Ishikawa (cell line): ENCODE data around the gene SRRM1.
A peak's percentile ranks its signal among the peaks of the same experiment; 100 is the strongest.

ENCODE experiments used
- CEBPB ChIP-seq: IDR thresholded peaks from 2 replicates; pipeline ENCODE4 v1.6.1; 2012
- CREB1 ChIP-seq: IDR thresholded peaks from 2 replicates; pipeline ENCODE4 v1.6.1; 2012; ENCODE audit warnings: low read depth
- EGR1 ChIP-seq: IDR thresholded peaks from 2 replicates; pipeline ENCODE4 v1.6.1; 2012
- EP300 ChIP-seq: IDR thresholded peaks from 2 replicates; pipeline ENCODE4 v1.6.1; 2012; ENCODE audit warnings: borderline replicate concordance
- FOXM1 ChIP-seq: IDR thresholded peaks from 2 replicates; pipeline ENCODE4 v1.6.1; 2012; ENCODE audit warnings: low read depth, borderline replicate concordance
- NFIC ChIP-seq: IDR thresholded peaks from 2 replicates; pipeline ENCODE4 v1.6.1; 2012
- RAD21 ChIP-seq: IDR thresholded peaks from 2 replicates; pipeline ENCODE4 v1.6.1; 2012; ENCODE audit warnings: low read depth
- REST ChIP-seq: IDR thresholded peaks from 2 replicates; pipeline ENCODE4 v1.6.1; 2012; ENCODE audit warnings: low read depth, mild to moderate bottlenecking
- TAF1 ChIP-seq: IDR thresholded peaks from 2 replicates; pipeline ENCODE4 v1.6.1; 2012; ENCODE audit warnings: low read depth, mild to moderate bottlenecking
- TCF12 ChIP-seq: IDR thresholded peaks from 2 replicates; pipeline ENCODE4 v1.6.1; 2012; ENCODE audit warnings: low read depth
- TEAD4 ChIP-seq: IDR thresholded peaks from 2 replicates; pipeline ENCODE4 v1.6.1; 2012
- YY1 ChIP-seq: IDR thresholded peaks from 2 replicates; pipeline ENCODE4 v1.6.1; 2012; ENCODE audit warnings: low read depth
- ZBTB7A ChIP-seq: IDR thresholded peaks from 2 replicates; pipeline ENCODE4 v1.6.1; 2012; ENCODE audit warnings: low read depth
- TF ChIP-seq, protein P1 (sequence below): IDR thresholded peaks from 2 replicates; pipeline ENCODE4 v1.6.1; 2012
- TF ChIP-seq, protein P2 (sequence below): IDR thresholded peaks from 2 replicates; pipeline ENCODE4 v1.6.1; 2012

Gene SRRM1

DNA sequence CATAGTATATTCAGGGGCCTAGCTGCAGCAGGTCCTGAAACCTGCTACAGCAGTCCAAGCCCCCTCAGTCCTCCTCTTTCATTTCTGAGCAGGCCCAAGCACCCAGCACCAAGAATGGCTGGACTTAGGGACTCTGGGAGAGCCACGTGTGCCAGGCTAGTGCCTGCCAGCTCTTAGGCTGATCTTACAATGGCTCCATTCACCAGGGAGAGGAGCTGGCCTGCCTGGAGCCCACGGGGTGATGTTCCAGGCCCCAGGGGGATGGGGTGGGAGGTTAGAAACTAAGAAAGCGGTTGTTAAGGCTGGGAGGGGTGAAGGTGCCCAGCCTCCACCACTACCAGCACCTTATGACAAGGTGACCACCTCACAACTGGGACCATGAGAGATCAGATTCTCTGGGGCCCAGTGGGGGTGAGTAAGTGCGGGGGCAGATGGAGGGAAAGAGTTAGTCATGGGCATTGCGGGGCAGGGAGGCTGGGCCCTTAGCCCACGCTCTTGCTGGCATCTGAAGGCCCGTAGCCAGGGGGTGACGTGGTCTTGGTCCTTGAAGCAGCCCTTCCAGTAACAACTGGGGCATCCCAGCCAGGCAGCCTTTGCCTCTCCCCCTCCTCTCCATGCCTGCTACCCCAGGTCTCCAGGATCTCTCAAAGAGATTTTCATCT, 71.9 kb downstream of the SRRM1 start:
- TF ChIP-seq NFIC (no peak), RAD21 (no peak), CEBPB (no peak), TEAD4 (no peak), TAF1 (no peak), TCF12 (no peak), ZBTB7A (no peak), EP300 (no peak)
- TF ChIP-seq, protein P1, sequence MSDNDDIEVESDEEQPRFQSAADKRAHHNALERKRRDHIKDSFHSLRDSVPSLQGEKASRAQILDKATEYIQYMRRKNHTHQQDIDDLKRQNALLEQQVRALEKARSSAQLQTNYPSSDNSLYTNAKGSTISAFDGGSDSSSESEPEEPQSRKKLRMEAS: no peak
- TF ChIP-seq, protein P2, sequence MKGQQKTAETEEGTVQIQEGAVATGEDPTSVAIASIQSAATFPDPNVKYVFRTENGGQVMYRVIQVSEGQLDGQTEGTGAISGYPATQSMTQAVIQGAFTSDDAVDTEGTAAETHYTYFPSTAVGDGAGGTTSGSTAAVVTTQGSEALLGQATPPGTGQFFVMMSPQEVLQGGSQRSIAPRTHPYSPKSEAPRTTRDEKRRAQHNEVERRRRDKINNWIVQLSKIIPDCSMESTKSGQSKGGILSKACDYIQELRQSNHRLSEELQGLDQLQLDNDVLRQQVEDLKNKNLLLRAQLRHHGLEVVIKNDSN: no peak

DNA sequence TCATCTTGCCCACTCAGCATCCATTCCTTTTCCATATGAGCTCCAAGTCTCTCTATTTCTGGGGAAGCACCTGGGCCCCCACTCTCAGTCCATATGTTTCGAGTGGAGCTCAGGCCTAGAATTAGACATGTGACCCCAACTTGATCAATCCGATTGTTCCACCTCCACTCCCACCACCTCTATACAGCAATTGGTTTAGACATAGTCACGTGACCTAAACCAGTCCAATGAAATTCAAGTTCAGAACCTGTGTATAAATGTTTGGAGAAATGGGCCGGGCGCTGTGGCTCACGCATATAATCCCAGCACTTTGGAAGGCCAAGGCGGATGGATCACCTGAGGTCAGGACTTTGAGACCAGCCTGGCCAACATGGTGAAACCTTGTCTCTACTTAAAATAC, 72.6 kb downstream of the SRRM1 start:
- TF ChIP-seq, protein P2: peak; percentile 18; the same call in 1 of the 2 replicates
- TF ChIP-seq TEAD4: no peak

- TF ChIP-seq EGR1 (no peak), EP300 (no peak), CEBPB (no peak), YY1 (no peak), CREB1 (no peak), FOXM1 (no peak), ZBTB7A (no peak), TAF1 (no peak), REST (no peak), RAD21 (no peak)
- TF ChIP-seq, protein P1: no peak
Observed at GRCh38 chr1:24717887-24718650, 75.0 kb downstream of the SRRM1 start.

DNA sequence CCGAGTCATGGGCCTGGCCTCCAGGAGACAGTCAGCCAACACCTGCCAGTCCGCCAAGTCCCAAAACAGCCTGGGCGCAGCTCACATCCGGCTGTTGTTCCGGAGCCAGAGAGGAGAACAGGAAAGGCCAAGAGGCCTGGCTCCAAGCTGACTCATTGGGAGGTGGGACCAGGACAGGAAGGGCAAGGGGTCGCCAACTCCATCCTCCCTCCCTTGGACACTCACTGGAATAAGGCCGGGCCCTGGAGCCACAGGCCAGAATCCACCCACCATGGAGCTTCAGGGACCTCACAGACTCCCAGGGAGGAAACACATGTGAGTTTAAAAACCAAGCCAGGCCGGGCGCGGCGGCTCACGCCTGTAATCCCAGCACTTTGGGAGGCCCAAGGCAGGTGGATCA, 77.0 kb downstream of the SRRM1 start:
- no peak for TF ChIP-seq CEBPB

GRCh38 chr1:24721533-24721932, 78.4 kb downstream of the SRRM1 start:
- no peak for TF ChIP-seq RAD21
- no peak for TF ChIP-seq CEBPB
- TF ChIP-seq FOXM1: no peak
- no peak for TF ChIP-seq CREB1
- no peak for TF ChIP-seq TCF12
- no peak for TF ChIP-seq YY1
- no peak for TF ChIP-seq TAF1
- TF ChIP-seq, protein P1: no peak
- TF ChIP-seq, protein P2: no peak
- no peak for TF ChIP-seq EP300
